ENCODE measurements around the gene PNKP.

GRCh38 chr19:49878744-49879070 lies 11.3 kb upstream of the PNKP start:
- TF ChIP-seq CTCF (conservative IDR thresholded peaks at IDR 0.05; ENCODE audit: low read depth, low read length) (no peak), EZH2 (IDR thresholded peaks at IDR 0.05; ENCODE audit: low read length, unreplicated experiment) (no peak), EZH2phosphoT487 (IDR thresholded peaks at IDR 0.05; ENCODE audit: borderline replicate concordance, low read length) (no peak)

Data from PC-3 (cell line).